ENCODE data around the gene SLC9B2.

SLC9B2 gene

GRCh38 chr4:102981005-102981404, 95.6 kb downstream of the SLC9B2 start:
- Histone ChIP-seq H3K79me2 (ENCODE audit: insufficient read depth, low read length) (no peaks in the 10 kb centered on the region), H3K27ac (ENCODE audit: low read depth, low read length, poor library complexity, severe bottlenecking) (no peak overlapping the region), H3K9me2 (ENCODE audit: low read depth, low read length) (no peaks in the 10 kb centered on the region; the same call in 1 of the 2 replicates), H3K9ac (ENCODE audit: low read length) (no peak overlapping the region), H3K4me1 (ENCODE audit: insufficient read depth, low read length, severe bottlenecking) (no peaks in the 10 kb centered on the region), H3F3A (ENCODE audit: insufficient read depth, low read length) (no peaks in the 10 kb centered on the region), H4K20me1 (ENCODE audit: insufficient read depth, low read length) (no peaks in the 10 kb centered on the region), H3K36me3 (ENCODE audit: insufficient read depth, low read length) (no peaks in the 10 kb centered on the region), H3K27me3 (ENCODE audit: insufficient read depth, low read length) (no peaks in the 10 kb centered on the region), H2AFZ (ENCODE audit: low read length) (no peak overlapping the region), H3K4me3 (ENCODE audit: low read depth, low read length, poor library complexity, severe bottlenecking) (no peak overlapping the region), H3K4me2 (ENCODE audit: low read length) (no peak overlapping the region), H3K9me3 (ENCODE audit: low read length) (peaks cover 5% of the 10 kb centered on the region; the same call in 1 of the 2 replicates)
- TF ChIP-seq CTCF (IDR thresholded peaks at IDR 0.05; ENCODE audit: low read length) (no peak), EZH2 (IDR thresholded peaks at IDR 0.05; ENCODE audit: borderline replicate concordance, low read length) (no peak)

Data from OCI-LY1 (cell line).